ENCODE data around the gene RYR3. TPM values are rescaled to one million over a fixed set of nuclear protein-coding genes. Genes with fewer than 3 reads are reported as not detected.

Gene RYR3
- total RNA-seq, 1 experiment from 2014 or later: 0.69 TPM

- H3K27me3 ChIP-seq (ENCODE audit: control insufficient read depth, insufficient read depth, low read length): no peaks in the 10 kb centered on the region
- no peaks in the 10 kb centered on the region for H3K36me3 ChIP-seq (replicated peaks; ENCODE audit: control insufficient read depth, insufficient read depth, low read length)
- no peak for DNase-seq
- no peak overlapping the region for H3K4me3 ChIP-seq (ENCODE audit: insufficient read depth, low read depth, low read length)
Measured at GRCh38 chr15:33844597-33844996, 533.8 kb downstream of the RYR3 start.

GRCh38 chr15:33846142-33846541 lies 535.4 kb downstream of the RYR3 start:
- no peaks in the 10 kb centered on the region for H3K27me3 ChIP-seq (ENCODE audit: control insufficient read depth, insufficient read depth, low read length)

GRCh38 chr15:33846862-33847261 lies 536.1 kb downstream of the RYR3 start:
- no peak for DNase-seq
- Histone ChIP-seq H3K36me3 (replicated peaks; ENCODE audit: control insufficient read depth, insufficient read depth, low read length) (no peaks in the 10 kb centered on the region), H3K27me3 (ENCODE audit: control insufficient read depth, insufficient read depth, low read length) (no peaks in the 10 kb centered on the region), H3K4me3 (ENCODE audit: insufficient read depth, low read depth, low read length) (no peak overlapping the region)

More at GRCh38 chr15:33846142-33846541, 535.4 kb downstream of the RYR3 start:
- Histone ChIP-seq H3K36me3 (replicated peaks; ENCODE audit: control insufficient read depth, insufficient read depth, low read length) (no peaks in the 10 kb centered on the region), H3K4me3 (ENCODE audit: insufficient read depth, low read depth, low read length) (no peak overlapping the region)
- no peak for DNase-seq

GRCh38 chr15:33848011-33848410 lies 537.2 kb downstream of the RYR3 start:
- Histone ChIP-seq H3K4me3 (ENCODE audit: insufficient read depth, low read depth, low read length) (no peak overlapping the region), H3K27me3 (ENCODE audit: control insufficient read depth, insufficient read depth, low read length) (no peaks in the 10 kb centered on the region), H3K36me3 (replicated peaks; ENCODE audit: control insufficient read depth, insufficient read depth, low read length) (no peaks in the 10 kb centered on the region)
- no peak for DNase-seq

GRCh38 chr15:33851079-33851478 lies 540.3 kb downstream of the RYR3 start:
- no peaks in the 10 kb centered on the region for H3K36me3 ChIP-seq (replicated peaks; ENCODE audit: control insufficient read depth, insufficient read depth, low read length)

GRCh38 chr15:33852094-33852493 lies 541.3 kb downstream of the RYR3 start:
- DNase-seq: no peak
- H3K4me3 ChIP-seq (ENCODE audit: insufficient read depth, low read depth, low read length): no peak overlapping the region
- no peaks in the 10 kb centered on the region for H3K27me3 ChIP-seq (ENCODE audit: control insufficient read depth, insufficient read depth, low read length)
- H3K36me3 ChIP-seq (replicated peaks; ENCODE audit: control insufficient read depth, insufficient read depth, low read length): no peaks in the 10 kb centered on the region

More at GRCh38 chr15:33851079-33851478, 540.3 kb downstream of the RYR3 start:
- Histone ChIP-seq H3K4me3 (ENCODE audit: insufficient read depth, low read depth, low read length) (no peak overlapping the region), H3K27me3 (ENCODE audit: control insufficient read depth, insufficient read depth, low read length) (no peaks in the 10 kb centered on the region)
- no peak for DNase-seq

- no peak for DNase-seq
- Histone ChIP-seq H3K27me3 (ENCODE audit: control insufficient read depth, insufficient read depth, low read length) (no peaks in the 10 kb centered on the region), H3K36me3 (replicated peaks; ENCODE audit: control insufficient read depth, insufficient read depth, low read length) (no peaks in the 10 kb centered on the region), H3K4me3 (ENCODE audit: insufficient read depth, low read depth, low read length) (no peak overlapping the region)
Measured at GRCh38 chr15:33852570-33852969, 541.8 kb downstream of the RYR3 start.

- Histone ChIP-seq H3K27me3 (ENCODE audit: control insufficient read depth, insufficient read depth, low read length) (no peaks in the 10 kb centered on the region), H3K4me3 (ENCODE audit: insufficient read depth, low read depth, low read length) (no peak overlapping the region), H3K36me3 (replicated peaks; ENCODE audit: control insufficient read depth, insufficient read depth, low read length) (no peaks in the 10 kb centered on the region)
- DNase-seq: no peak
Measured at GRCh38 chr15:33857726-33858125, 547.0 kb downstream of the RYR3 start.

- H3K27me3 ChIP-seq (ENCODE audit: control insufficient read depth, insufficient read depth, low read length): no peaks in the 10 kb centered on the region
- no peak for DNase-seq
- no peaks in the 10 kb centered on the region for H3K36me3 ChIP-seq (replicated peaks; ENCODE audit: control insufficient read depth, insufficient read depth, low read length)
- H3K4me3 ChIP-seq (ENCODE audit: insufficient read depth, low read depth, low read length): no peak overlapping the region
Measured at GRCh38 chr15:33858836-33859235, 548.1 kb downstream of the RYR3 start.

GRCh38 chr15:33859992-33860545 lies 549.3 kb downstream of the RYR3 start:
- no peaks in the 10 kb centered on the region for H3K36me3 ChIP-seq (replicated peaks; ENCODE audit: control insufficient read depth, insufficient read depth, low read length)
- no peaks in the 10 kb centered on the region for H3K27me3 ChIP-seq (ENCODE audit: control insufficient read depth, insufficient read depth, low read length)
- peak; percentile 22 for DNase-seq
- H3K4me3 ChIP-seq (ENCODE audit: insufficient read depth, low read depth, low read length): no peak overlapping the region

GRCh38 chr15:33860754-33861153 lies 550.0 kb downstream of the RYR3 start:
- DNase-seq: no peak
- H3K27me3 ChIP-seq (ENCODE audit: control insufficient read depth, insufficient read depth, low read length): no peaks in the 10 kb centered on the region

GRCh38 chr15:33864360-33865075 lies 553.8 kb downstream of the RYR3 start:
- Histone ChIP-seq H3K4me3 (ENCODE audit: insufficient read depth, low read depth, low read length) (no peak overlapping the region), H3K36me3 (replicated peaks; ENCODE audit: control insufficient read depth, insufficient read depth, low read length) (no peaks in the 10 kb centered on the region), H3K27me3 (ENCODE audit: control insufficient read depth, insufficient read depth, low read length) (no peaks in the 10 kb centered on the region)
- DNase-seq: no peak

More at GRCh38 chr15:33860754-33861153, 550.0 kb downstream of the RYR3 start:
- H3K4me3 ChIP-seq (ENCODE audit: insufficient read depth, low read depth, low read length): no peak overlapping the region
- H3K36me3 ChIP-seq (replicated peaks; ENCODE audit: control insufficient read depth, insufficient read depth, low read length): no peaks in the 10 kb centered on the region

- no peak overlapping the region for H3K4me3 ChIP-seq (ENCODE audit: insufficient read depth, low read depth, low read length)
- DNase-seq: no peak
- no peaks in the 10 kb centered on the region for H3K27me3 ChIP-seq (ENCODE audit: control insufficient read depth, insufficient read depth, low read length)
- no peaks in the 10 kb centered on the region for H3K36me3 ChIP-seq (replicated peaks; ENCODE audit: control insufficient read depth, insufficient read depth, low read length)
Measured at GRCh38 chr15:33865416-33865815, 554.6 kb downstream of the RYR3 start.

- no peak overlapping the region for H3K4me3 ChIP-seq (ENCODE audit: insufficient read depth, low read depth, low read length)
- DNase-seq: no peak
- no peaks in the 10 kb centered on the region for H3K27me3 ChIP-seq (ENCODE audit: control insufficient read depth, insufficient read depth, low read length)
- no peaks in the 10 kb centered on the region for H3K36me3 ChIP-seq (replicated peaks; ENCODE audit: control insufficient read depth, insufficient read depth, low read length)
Measured at GRCh38 chr15:33866101-33866737, 555.5 kb downstream of the RYR3 start.

- no peak for DNase-seq
- Histone ChIP-seq H3K4me3 (ENCODE audit: insufficient read depth, low read depth, low read length) (no peak overlapping the region), H3K36me3 (replicated peaks; ENCODE audit: control insufficient read depth, insufficient read depth, low read length) (no peaks in the 10 kb centered on the region)
Measured at GRCh38 chr15:33871980-33872379, 561.2 kb downstream of the RYR3 start.

More at GRCh38 chr15:33871980-33872379, 561.2 kb downstream of the RYR3 start:
- no peaks in the 10 kb centered on the region for H3K27me3 ChIP-seq (ENCODE audit: control insufficient read depth, insufficient read depth, low read length)

Measured in H7 (cell line).